ENCODE results near the gene SPTBN1. TPM values are rescaled to one million over a fixed set of nuclear protein-coding genes. Genes with fewer than 3 reads are reported as not detected.

Gene SPTBN1
- total and polyA plus RNA-seq, 2 of the 13 experiments (the other 11 are each of a cell fraction or from before 2014, with no cell fraction given) = 123 to 299 TPM

GRCh38 chr2:54574107-54574859 is 118.2 kb downstream of the SPTBN1 start (continued):
- TF ChIP-seq MAZ (IDR thresholded peaks at IDR 0.05; ENCODE audit: borderline replicate concordance, low read depth, low read length) (no peak), MAZ (CRISPR knock-in tag; IDR thresholded peaks at IDR 0.05; ENCODE audit: low read depth) (no peak; the same call in 1 of the 2 replicates), KDM2A (CRISPR knock-in tag; IDR thresholded peaks at IDR 0.05; ENCODE audit: borderline replicate concordance, low read depth) (peak; percentile 53), ZNF704 (CRISPR knock-in tag; IDR thresholded peaks at IDR 0.05; ENCODE audit: borderline replicate concordance) (no peak), DPF2 (CRISPR knock-in tag; IDR thresholded peaks at IDR 0.05; ENCODE audit: borderline replicate concordance, low read depth) (peak; percentile 89), ZNF18 (CRISPR knock-in tag; IDR thresholded peaks at IDR 0.05; ENCODE audit: insufficient replicate concordance) (peak; percentile 32), MED1 (CRISPR knock-in tag; IDR thresholded peaks at IDR 0.05) (peak; percentile 78), PAXIP1 (CRISPR knock-in tag; conservative IDR thresholded peaks at IDR 0.05) (peak; percentile 77), ZNF282 (IDR thresholded peaks at IDR 0.05; ENCODE audit: partially characterized antibody) (no peak), ZNF138 (CRISPR knock-in tag; IDR thresholded peaks at IDR 0.05; ENCODE audit: low read depth) (no peak), ZHX1 (CRISPR knock-in tag; IDR thresholded peaks at IDR 0.05; ENCODE audit: low read depth) (peak; percentile 61; the same call in 1 of the 2 replicates), HIVEP1 (CRISPR knock-in tag; IDR thresholded peaks at IDR 0.05) (no peak; the same call in 1 of the 2 replicates)
- TF ChIP-seq, protein P1, sequence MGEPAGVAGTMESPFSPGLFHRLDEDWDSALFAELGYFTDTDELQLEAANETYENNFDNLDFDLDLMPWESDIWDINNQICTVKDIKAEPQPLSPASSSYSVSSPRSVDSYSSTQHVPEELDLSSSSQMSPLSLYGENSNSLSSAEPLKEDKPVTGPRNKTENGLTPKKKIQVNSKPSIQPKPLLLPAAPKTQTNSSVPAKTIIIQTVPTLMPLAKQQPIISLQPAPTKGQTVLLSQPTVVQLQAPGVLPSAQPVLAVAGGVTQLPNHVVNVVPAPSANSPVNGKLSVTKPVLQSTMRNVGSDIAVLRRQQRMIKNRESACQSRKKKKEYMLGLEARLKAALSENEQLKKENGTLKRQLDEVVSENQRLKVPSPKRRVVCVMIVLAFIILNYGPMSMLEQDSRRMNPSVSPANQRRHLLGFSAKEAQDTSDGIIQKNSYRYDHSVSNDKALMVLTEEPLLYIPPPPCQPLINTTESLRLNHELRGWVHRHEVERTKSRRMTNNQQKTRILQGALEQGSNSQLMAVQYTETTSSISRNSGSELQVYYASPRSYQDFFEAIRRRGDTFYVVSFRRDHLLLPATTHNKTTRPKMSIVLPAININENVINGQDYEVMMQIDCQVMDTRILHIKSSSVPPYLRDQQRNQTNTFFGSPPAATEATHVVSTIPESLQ (CRISPR knock-in tag; conservative IDR thresholded peaks at IDR 0.05) = no peak
- TF ChIP-seq, protein P2, sequence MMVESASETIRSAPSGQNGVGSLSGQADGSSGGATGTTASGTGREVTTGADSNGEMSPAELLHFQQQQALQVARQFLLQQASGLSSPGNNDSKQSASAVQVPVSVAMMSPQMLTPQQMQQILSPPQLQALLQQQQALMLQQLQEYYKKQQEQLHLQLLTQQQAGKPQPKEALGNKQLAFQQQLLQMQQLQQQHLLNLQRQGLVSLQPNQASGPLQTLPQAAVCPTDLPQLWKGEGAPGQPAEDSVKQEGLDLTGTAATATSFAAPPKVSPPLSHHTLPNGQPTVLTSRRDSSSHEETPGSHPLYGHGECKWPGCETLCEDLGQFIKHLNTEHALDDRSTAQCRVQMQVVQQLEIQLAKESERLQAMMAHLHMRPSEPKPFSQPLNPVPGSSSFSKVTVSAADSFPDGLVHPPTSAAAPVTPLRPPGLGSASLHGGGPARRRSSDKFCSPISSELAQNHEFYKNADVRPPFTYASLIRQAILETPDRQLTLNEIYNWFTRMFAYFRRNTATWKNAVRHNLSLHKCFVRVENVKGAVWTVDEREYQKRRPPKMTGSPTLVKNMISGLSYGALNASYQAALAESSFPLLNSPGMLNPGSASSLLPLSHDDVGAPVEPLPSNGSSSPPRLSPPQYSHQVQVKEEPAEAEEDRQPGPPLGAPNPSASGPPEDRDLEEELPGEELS (CRISPR knock-in tag; IDR thresholded peaks at IDR 0.05) = peak; percentile 93
